ENCODE data around the gene ACSL5.
"Not testable (repeated sequence)": the region's sequence is repeated elsewhere in the genome, so short reads cannot be mapped to it uniquely, and the experiment has no call there.

ACSL5 gene

GRCh38 chr10:112394475-112394875 is 20.6 kb downstream of the ACSL5 start:
- TF ChIP-seq, protein P1, sequence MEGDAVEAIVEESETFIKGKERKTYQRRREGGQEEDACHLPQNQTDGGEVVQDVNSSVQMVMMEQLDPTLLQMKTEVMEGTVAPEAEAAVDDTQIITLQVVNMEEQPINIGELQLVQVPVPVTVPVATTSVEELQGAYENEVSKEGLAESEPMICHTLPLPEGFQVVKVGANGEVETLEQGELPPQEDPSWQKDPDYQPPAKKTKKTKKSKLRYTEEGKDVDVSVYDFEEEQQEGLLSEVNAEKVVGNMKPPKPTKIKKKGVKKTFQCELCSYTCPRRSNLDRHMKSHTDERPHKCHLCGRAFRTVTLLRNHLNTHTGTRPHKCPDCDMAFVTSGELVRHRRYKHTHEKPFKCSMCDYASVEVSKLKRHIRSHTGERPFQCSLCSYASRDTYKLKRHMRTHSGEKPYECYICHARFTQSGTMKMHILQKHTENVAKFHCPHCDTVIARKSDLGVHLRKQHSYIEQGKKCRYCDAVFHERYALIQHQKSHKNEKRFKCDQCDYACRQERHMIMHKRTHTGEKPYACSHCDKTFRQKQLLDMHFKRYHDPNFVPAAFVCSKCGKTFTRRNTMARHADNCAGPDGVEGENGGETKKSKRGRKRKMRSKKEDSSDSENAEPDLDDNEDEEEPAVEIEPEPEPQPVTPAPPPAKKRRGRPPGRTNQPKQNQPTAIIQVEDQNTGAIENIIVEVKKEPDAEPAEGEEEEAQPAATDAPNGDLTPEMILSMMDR (IDR thresholded peaks at IDR 0.05; ENCODE audit: low read depth, low read length, missing control alignments): no peak
- no peak for DNase-seq (ENCODE audit: low read depth)
- H3K4me3 ChIP-seq (ENCODE audit: low read depth, low read length): no peak overlapping the region

- DNase-seq (ENCODE audit: low read depth): no peak
- TF ChIP-seq, protein P1 (IDR thresholded peaks at IDR 0.05; ENCODE audit: low read depth, low read length, missing control alignments): no peak
- H3K4me3 ChIP-seq (ENCODE audit: low read depth, low read length): no peak overlapping the region
Measured at GRCh38 chr10:112395809-112396530, 22.1 kb downstream of the ACSL5 start.

- TF ChIP-seq, protein P1 (IDR thresholded peaks at IDR 0.05; ENCODE audit: low read depth, low read length, missing control alignments): no peak
- DNase-seq (ENCODE audit: low read depth): no peak
- H3K4me3 ChIP-seq (ENCODE audit: low read depth, low read length): no peak overlapping the region
Measured at GRCh38 chr10:112397592-112397991, 23.7 kb downstream of the ACSL5 start.

GRCh38 chr10:112402917-112403316 is 29.0 kb downstream of the ACSL5 start:
- DNase-seq (ENCODE audit: low read depth): no peak
- TF ChIP-seq, protein P1 (IDR thresholded peaks at IDR 0.05; ENCODE audit: low read depth, low read length, missing control alignments): no peak
- H3K4me3 ChIP-seq (ENCODE audit: low read depth, low read length): no peak overlapping the region

- TF ChIP-seq, protein P1 (IDR thresholded peaks at IDR 0.05; ENCODE audit: low read depth, low read length, missing control alignments): no peak
- H3K4me3 ChIP-seq (ENCODE audit: low read depth, low read length): no peak overlapping the region
- DNase-seq (ENCODE audit: low read depth): no peak
Measured at GRCh38 chr10:112404617-112405016, 30.7 kb downstream of the ACSL5 start.

DNA sequence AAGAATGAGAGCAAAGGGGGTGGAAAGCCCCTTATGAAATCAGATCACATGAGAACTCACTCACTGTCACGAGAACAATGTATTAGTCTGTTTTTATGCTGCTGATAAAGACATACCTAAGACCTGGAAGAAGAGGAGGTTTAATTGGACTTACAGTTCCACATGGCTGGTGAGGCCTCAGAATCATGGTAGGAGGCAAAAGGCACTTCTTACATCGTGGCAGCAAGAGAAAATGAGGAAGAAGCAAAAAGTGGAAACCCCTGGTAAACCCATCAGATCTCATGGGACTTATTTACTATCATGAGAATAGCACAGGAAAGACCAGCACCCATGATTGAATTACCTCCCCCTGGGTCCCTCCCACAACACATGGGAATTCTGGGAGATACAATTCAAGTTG is 32.9 kb downstream of the ACSL5 start:
- not testable (repeated sequence) for H3K4me3 ChIP-seq (ENCODE audit: low read depth, low read length); DNase-seq (ENCODE audit: low read depth)

- H3K4me3 ChIP-seq (ENCODE audit: low read depth, low read length): no peak overlapping the region
- no peak for DNase-seq (ENCODE audit: low read depth)
- TF ChIP-seq, protein P1 (IDR thresholded peaks at IDR 0.05; ENCODE audit: low read depth, low read length, missing control alignments): no peak
Measured at GRCh38 chr10:112407696-112408095, 33.8 kb downstream of the ACSL5 start.
